PC-3 (cell line): ENCODE data around the gene MAPKAP1. TPM values are rescaled to one million over a fixed set of nuclear protein-coding genes. Genes with fewer than 3 reads are reported as not detected.

Experiments used
- ATAC-seq: fragments of 200-7000 bp; cut with Tn5 transposase; 2 replicates; pipeline ENCODE4 v1.9.1; 2020; ENCODE audit warnings: mild to moderate bottlenecking, moderate library complexity
- BruUV-seq: library from RNA; stranded (reverse); fragments of 400-500 nt; replicated peaks from 2 replicates; lab custom pipeline; 2021; lab: Mats Ljungman, UMichigan
- CTCF ChIA-PET: fragments of 300-600 bp; sonication (Branson Sonifier 250); formaldehyde crosslinking; loops from one replicate; lab custom pipeline; 2022; ENCODE audit warnings: antibody characterized with exemption; lab: Charles Lee
- POLR2A ChIA-PET: fragments of 300-600 bp; sonication (Branson Sonifier 250); formaldehyde crosslinking; loops from one replicate; lab custom pipeline; 2022; ENCODE audit warnings: antibody characterized with exemption; ENCODE audit not compliant: unreplicated experiment; lab: Charles Lee
- DNase-seq: peaks from one replicate; pipeline ENCODE4 v3.0.0-alpha.2; 2015
- H2AFZ ChIP-seq: fragments of 300-600 bp; sonication (generic); 2 replicates; pipeline ENCODE4 v1.6.0; 2016; ENCODE audit warnings: antibody characterized with exemption, low read length
- H3F3A ChIP-seq: fragments of 300-600 bp; sonication (generic); one replicate; pipeline ENCODE4 v1.6.0; 2017; ENCODE audit warnings: antibody characterized with exemption, low read length, control low read depth, mild to moderate bottlenecking; ENCODE audit not compliant: unreplicated experiment
- H3K27ac ChIP-seq: fragments of 300-600 bp; sonication (generic); 2 replicates; pipeline ENCODE4 v1.5.1; 2016; ENCODE audit warnings: mild to moderate bottlenecking, low read length
- H3K27me3 ChIP-seq: fragments of 300-600 bp; sonication (generic); 2 replicates; pipeline ENCODE4 v1.6.1; 2016; ENCODE audit warnings: low read length, mixed read lengths
- H3K36me3 ChIP-seq: fragments of 300-600 bp; sonication (generic); 2 replicates; pipeline ENCODE4 v1.6.1; 2016; ENCODE audit warnings: low read depth, mixed run types, low read length, mixed read lengths
- H3K4me1 ChIP-seq: fragments of 300-600 bp; sonication (generic); 2 replicates; pipeline ENCODE4 v1.5.1; 2016; ENCODE audit warnings: low read length; ENCODE audit not compliant: insufficient read depth
- H3K4me2 ChIP-seq: fragments of 300-600 bp; sonication (generic); 2 replicates; pipeline ENCODE4 v1.6.0; 2016; ENCODE audit warnings: low read length
- H3K4me3 ChIP-seq: fragments of 300-600 bp; sonication (generic); 2 replicates; pipeline ENCODE4 v1.5.1; 2016; ENCODE audit warnings: mild to moderate bottlenecking, low read length, mixed read lengths
- H3K79me2 ChIP-seq: fragments of 300-600 bp; sonication (generic); 2 replicates; pipeline ENCODE4 v1.6.1; 2017; ENCODE audit warnings: low read length, mixed read lengths
- H3K9ac ChIP-seq: fragments of 300-600 bp; sonication (generic); 2 replicates; pipeline ENCODE4 v1.6.0; 2016; ENCODE audit warnings: mild to moderate bottlenecking, low read length
- H3K9me2 ChIP-seq: fragments of 300-600 bp; sonication (generic); replicated peaks from 2 replicates; pipeline ENCODE4 v1.6.1; 2016; ENCODE audit warnings: mixed run types, low read length, mixed read lengths
- H3K9me3 ChIP-seq: fragments of 300-600 bp; sonication (generic); 2 replicates; pipeline ENCODE4 v1.6.1; 2016; ENCODE audit warnings: low read length, mixed read lengths
- H4K20me1 ChIP-seq: fragments of 300-600 bp; sonication (generic); 2 replicates; pipeline ENCODE4 v1.6.1; 2016; ENCODE audit warnings: low read length, mixed read lengths
- CTCF ChIP-seq: fragments of 300-600 bp; sonication (generic); conservative IDR thresholded peaks from 2 replicates; pipeline ENCODE4 v1.5.1; 2017; ENCODE audit warnings: antibody characterized with exemption, low read depth, mild to moderate bottlenecking, low read length
- EZH2 ChIP-seq: fragments of 300-600 bp; sonication (generic); IDR thresholded peaks from one replicate; pipeline ENCODE4 v1.6.1; 2017; ENCODE audit warnings: antibody characterized with exemption, mild to moderate bottlenecking, low read length; ENCODE audit not compliant: unreplicated experiment
- EZH2phosphoT487 ChIP-seq: fragments of 300-600 bp; sonication (generic); IDR thresholded peaks from 2 replicates; pipeline ENCODE4 v1.6.1; 2018; ENCODE audit warnings: mild to moderate bottlenecking, antibody characterized with exemption, low read length, borderline replicate concordance
- intact Hi-C: fragments of 100-400 bp; cut with micrococcal nuclease; formaldehyde crosslinking; loops from 2 replicates; pipeline ENCODE4 v1.9.0; 2023
- total RNA-seq: library from RNA; depleted of rRNA; stranded (reverse); fragments of >200 nt; gene quantifications from 2 replicates; pipeline ENCODE4 v1.2.3, GENCODE V29; 2014

The MAPKAP1 gene
- total RNA-seq, 1 experiment from 2014 or later: 128 TPM

GRCh38 chr9:125639057-125639456 is 68.0 kb downstream of the MAPKAP1 start:
- H3K36me3 ChIP-seq: no peaks in the 10 kb centered on the region
- 0 out of 2 replicates have a peak, but pooled peaks cover under 1% of the 10 kb centered on the region for H4K20me1 ChIP-seq
- ATAC-seq (no peak), DNase-seq (no peak)
- ChIA-PET CTCF (no interaction called here), POLR2A (no interaction called here)
- intact Hi-C loops: no loop called here
- no peak overlapping the region for H2AFZ ChIP-seq
- H3K79me2 ChIP-seq: peaks cover 29% of the 10 kb centered on the region
- H3K9me3 ChIP-seq: no peaks in the 10 kb centered on the region
- no peak overlapping the region for H3K9ac ChIP-seq
- peaks cover 8% of the 10 kb centered on the region for H3K4me1 ChIP-seq
- H3K27me3 ChIP-seq: no peaks in the 10 kb centered on the region
- no peak overlapping the region for H3K27ac ChIP-seq
- H3F3A ChIP-seq: no peaks in the 10 kb centered on the region
- no peaks in the 10 kb centered on the region for H3K9me2 ChIP-seq
- no TSS peak for BruUV-seq
- TF ChIP-seq EZH2phosphoT487: no peak
- TF ChIP-seq EZH2: no peak
- no peak for TF ChIP-seq CTCF
- H3K4me2 ChIP-seq: no peak overlapping the region
- no peak overlapping the region for H3K4me3 ChIP-seq

- Histone ChIP-seq H3K4me2 (no peak overlapping the region), H3K36me3 (no peaks in the 10 kb centered on the region), H2AFZ (no peak overlapping the region), H3K27me3 (no peaks in the 10 kb centered on the region), H3F3A (no peaks in the 10 kb centered on the region), H3K4me3 (no peak overlapping the region), H3K79me2 (peaks cover 34% of the 10 kb centered on the region), H3K4me1 (peaks cover 14% of the 10 kb centered on the region), H3K9ac (no peak overlapping the region), H4K20me1 (peaks cover 7% of the 10 kb centered on the region; the same call in 1 of the 2 replicates), H3K27ac (no peak overlapping the region), H3K9me2 (no peaks in the 10 kb centered on the region), H3K9me3 (no peaks in the 10 kb centered on the region)
- intact Hi-C loops: no loop called here
- ChIA-PET CTCF (no interaction called here), POLR2A (no interaction called here)
- BruUV-seq: no TSS peak
- no peak for TF ChIP-seq CTCF
- DNase-seq (no peak), ATAC-seq (no peak)
These were observed 68.6 kb downstream of the MAPKAP1 start for GRCh38 chr9:125638239-125639045.

GRCh38 chr9:125637241-125637640 is 69.8 kb downstream of the MAPKAP1 start:
- H3K4me3 ChIP-seq: no peak overlapping the region
- ChIA-PET POLR2A (no interaction called here), CTCF (no interaction called here)
- no peak overlapping the region for H3K9ac ChIP-seq
- H3K36me3 ChIP-seq: no peaks in the 10 kb centered on the region
- no peaks in the 10 kb centered on the region for H3K9me2 ChIP-seq
- no peaks in the 10 kb centered on the region for H3F3A ChIP-seq
- peaks cover 26% of the 10 kb centered on the region for H3K4me1 ChIP-seq
- no peaks in the 10 kb centered on the region for H3K9me3 ChIP-seq
- no peak overlapping the region for H3K4me2 ChIP-seq
- peaks cover 9% of the 10 kb centered on the region; the same call in 1 of the 2 replicates for H4K20me1 ChIP-seq
- no peak overlapping the region for H3K27ac ChIP-seq
- no peaks in the 10 kb centered on the region for H3K27me3 ChIP-seq
- ATAC-seq (no peak), DNase-seq (no peak)
- intact Hi-C loops: no loop called here
- BruUV-seq: no TSS peak
- no peak overlapping the region for H2AFZ ChIP-seq
- H3K79me2 ChIP-seq: peaks cover 34% of the 10 kb centered on the region
- no peak for TF ChIP-seq CTCF
- TF ChIP-seq EZH2phosphoT487: no peak
- TF ChIP-seq EZH2: no peak
